ENCODE measurements around the gene OGDH.
"Not testable (repeated sequence)": the region's sequence is repeated elsewhere in the genome, so short reads cannot be mapped to it uniquely, and the experiment has no call there.

The OGDH gene

GRCh38 chr7:44673324-44673723 lies 66.9 kb downstream of the OGDH start:
- DNase-seq (ENCODE audit: low read depth), result no peak

- no peak for DNase-seq (ENCODE audit: low read depth)
Measured at GRCh38 chr7:44673771-44674170, 67.3 kb downstream of the OGDH start.

GRCh38 chr7:44674381-44674780 lies 68.0 kb downstream of the OGDH start:
- DNase-seq (ENCODE audit: low read depth), result no peak

- no peak for DNase-seq (ENCODE audit: low read depth)
Measured at GRCh38 chr7:44676776-44677175, 70.3 kb downstream of the OGDH start.

- DNase-seq (ENCODE audit: low read depth), result no peak
Measured at GRCh38 chr7:44678101-44678470, 71.7 kb downstream of the OGDH start.

- no peak for DNase-seq (ENCODE audit: low read depth)
Measured at GRCh38 chr7:44678471-44679179, 72.2 kb downstream of the OGDH start.

- no peak for DNase-seq (ENCODE audit: low read depth)
Measured at GRCh38 chr7:44681645-44682044, 75.2 kb downstream of the OGDH start.

GRCh38 chr7:44685723-44686122 lies 79.3 kb downstream of the OGDH start:
- no peak for DNase-seq (ENCODE audit: low read depth)

GRCh38 chr7:44689427-44689826 lies 83.0 kb downstream of the OGDH start:
- no peak for DNase-seq (ENCODE audit: low read depth)

- no peak for DNase-seq (ENCODE audit: low read depth)
Measured at GRCh38 chr7:44693641-44694313, 87.3 kb downstream of the OGDH start.

- no peak for DNase-seq (ENCODE audit: low read depth)
Measured at GRCh38 chr7:44694326-44694725, 87.9 kb downstream of the OGDH start.

GRCh38 chr7:44694766-44695165 lies 88.3 kb downstream of the OGDH start:
- DNase-seq (ENCODE audit: low read depth), result no peak

- DNase-seq (ENCODE audit: low read depth), result no peak
Measured at GRCh38 chr7:44695756-44696155, 89.3 kb downstream of the OGDH start.

GRCh38 chr7:44696728-44697127 lies 90.3 kb downstream of the OGDH start:
- no peak for DNase-seq (ENCODE audit: low read depth)

GRCh38 chr7:44697136-44698045 lies 91.0 kb downstream of the OGDH start:
- DNase-seq (ENCODE audit: low read depth), result no peak

GRCh38 chr7:44698046-44698580 lies 91.7 kb downstream of the OGDH start:
- DNase-seq (ENCODE audit: low read depth), result no peak

- not testable (repeated sequence) for DNase-seq (ENCODE audit: low read depth)
Measured at GRCh38 chr7:44699598-44699997, 93.2 kb downstream of the OGDH start.

- DNase-seq (ENCODE audit: low read depth), result no peak
Measured at GRCh38 chr7:44700322-44700721, 93.9 kb downstream of the OGDH start.

GRCh38 chr7:44703391-44703790 lies 97.0 kb downstream of the OGDH start:
- DNase-seq (ENCODE audit: low read depth), result not testable (repeated sequence)

GRCh38 chr7:44703921-44704320 lies 97.5 kb downstream of the OGDH start:
- DNase-seq (ENCODE audit: low read depth), result no peak

GRCh38 chr7:44705434-44705833 lies 99.0 kb downstream of the OGDH start:
- DNase-seq (ENCODE audit: low read depth), result no peak

- no peak for DNase-seq (ENCODE audit: low read depth)
Measured at GRCh38 chr7:44706788-44707557, 100.5 kb downstream of the OGDH start.

Measured in stimulated activated CD8-positive, alpha-beta memory T cell treated with anti-CD3 and anti-CD28 coated beads, Interleukin-4, amount 100 ng/mL, for 24 hours (primary cell).